GM19025 (cell line): ENCODE data around the gene IP6K1.
"Not testable (repeated sequence)": the region's sequence is repeated elsewhere in the genome, so short reads cannot be mapped to it uniquely, and the experiment has no call there.

Experiments used
- ATAC-seq: cut with Tn5 transposase; IDR thresholded peaks from one replicate; pipeline ENCODE4 v1.9.1; 2021; ENCODE audit warnings: mild to moderate bottlenecking, low read depth, moderate library complexity; ENCODE audit not compliant: unreplicated experiment

The IP6K1 gene

DNA sequence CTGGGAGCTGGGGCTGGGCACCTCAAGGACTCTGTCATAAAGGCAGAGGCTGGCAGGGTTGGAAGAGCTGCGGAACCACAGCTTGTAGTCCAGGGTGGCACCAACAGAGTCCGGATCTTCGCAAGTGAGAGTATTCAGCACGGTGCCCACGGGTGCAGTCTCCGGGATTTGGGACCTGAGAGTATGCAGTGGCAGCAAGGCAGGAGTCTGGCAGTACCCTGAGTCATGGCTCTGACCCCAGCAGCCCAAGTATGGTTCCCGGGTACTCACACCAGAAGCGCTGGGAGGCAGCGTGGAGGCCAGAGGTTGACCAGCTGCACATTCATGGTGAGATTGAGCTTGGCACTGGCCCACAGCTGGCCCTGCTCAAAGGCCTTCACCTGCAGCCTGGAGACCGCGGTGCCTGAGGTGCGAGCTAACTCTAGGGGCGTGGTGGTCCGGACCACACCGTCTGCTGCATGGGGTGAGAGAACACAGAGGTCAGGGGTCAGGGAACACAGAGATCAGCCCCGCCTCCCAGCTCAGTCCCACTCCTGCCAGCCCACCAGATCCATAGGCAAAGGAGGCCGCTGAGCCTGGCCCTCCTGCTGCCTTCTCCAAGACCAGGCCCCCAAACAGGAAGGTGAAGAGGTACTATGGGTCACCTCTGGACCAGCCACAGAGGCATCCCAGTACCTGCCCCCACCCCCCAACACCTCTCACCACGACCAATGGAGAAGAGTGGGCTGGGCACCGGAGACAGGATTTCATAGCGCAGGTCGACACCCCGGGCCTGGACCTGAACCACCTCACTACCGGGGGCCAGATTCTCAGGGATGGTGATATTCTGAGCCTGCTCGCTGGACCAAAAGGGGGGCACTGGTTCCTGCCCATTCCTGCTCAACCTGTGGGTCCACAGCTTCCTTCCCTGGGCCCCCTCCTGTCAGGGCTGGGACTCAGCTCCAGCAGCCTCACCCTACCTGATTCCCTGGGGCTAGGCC, 8.9 kb upstream of the IP6K1 start:
- ATAC-seq = no peak

- ATAC-seq = no peak
Measured at GRCh38 chr3:49794431-49794830, 8.1 kb upstream of the IP6K1 start.

- ATAC-seq = no peak
Measured at GRCh38 chr3:49793486-49794085, 7.2 kb upstream of the IP6K1 start.

- no peak for ATAC-seq
Measured at GRCh38 chr3:49792371-49793150, 6.2 kb upstream of the IP6K1 start.

DNA sequence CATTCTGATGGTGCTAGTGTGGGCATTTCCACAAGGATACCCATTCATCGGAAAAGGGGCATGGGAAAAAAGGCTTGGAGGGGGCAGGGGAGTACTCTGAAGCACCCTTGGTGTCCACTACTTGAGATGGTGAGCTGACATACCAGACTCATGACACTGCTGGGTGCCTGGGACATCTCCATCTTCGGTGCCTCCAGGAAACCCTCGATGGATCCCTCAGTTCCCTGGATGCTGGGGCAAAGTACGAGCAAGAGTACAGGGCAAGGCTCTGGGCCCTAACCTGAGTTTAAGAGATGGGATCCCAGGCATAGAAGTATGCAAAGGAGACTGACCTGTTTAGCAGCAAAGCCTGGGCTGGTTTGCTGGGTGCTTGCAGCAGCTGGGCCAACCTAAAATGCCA, 5.2 kb upstream of the IP6K1 start:
- ATAC-seq = no peak

DNA sequence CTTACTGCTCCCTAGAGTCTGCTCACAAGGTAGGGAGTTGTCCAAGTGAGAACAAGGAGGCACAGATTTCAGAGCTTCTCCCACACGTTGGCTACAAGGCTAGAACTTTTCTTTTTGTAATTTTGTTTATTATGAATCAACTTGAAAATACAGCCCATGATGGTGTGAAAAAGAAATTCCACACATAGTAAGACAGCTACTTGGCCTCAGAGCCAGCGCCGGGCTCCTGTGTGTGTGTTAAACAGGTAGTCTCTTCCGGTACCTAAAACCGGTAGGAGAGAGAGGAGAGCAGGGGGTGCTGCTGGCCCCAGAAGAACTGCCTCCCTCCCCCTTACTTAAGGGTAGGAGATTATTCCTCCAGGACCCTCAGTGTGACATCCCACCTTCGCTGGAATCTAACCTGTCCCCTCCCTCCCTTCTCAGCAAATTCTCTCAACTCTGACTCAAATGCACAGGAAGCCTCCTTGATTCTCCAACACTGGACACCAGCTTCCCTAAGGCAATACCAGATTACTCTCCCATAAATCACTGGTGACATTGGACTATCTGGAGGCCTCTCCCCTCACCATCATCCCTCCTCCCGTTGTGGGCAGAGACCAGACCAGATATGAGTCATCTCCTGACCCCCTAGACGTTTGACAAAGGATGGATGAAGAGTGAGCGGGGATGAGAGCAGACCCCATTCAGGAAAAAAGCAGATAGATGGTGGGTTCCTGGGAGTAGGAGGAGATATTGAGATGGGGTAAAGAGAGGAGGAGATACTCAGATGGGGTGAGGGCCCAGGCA, 4.5 kb upstream of the IP6K1 start:
- no peak for ATAC-seq

GRCh38 chr3:49788056-49788455, 1.7 kb upstream of the IP6K1 start:
- no peak for ATAC-seq

DNA sequence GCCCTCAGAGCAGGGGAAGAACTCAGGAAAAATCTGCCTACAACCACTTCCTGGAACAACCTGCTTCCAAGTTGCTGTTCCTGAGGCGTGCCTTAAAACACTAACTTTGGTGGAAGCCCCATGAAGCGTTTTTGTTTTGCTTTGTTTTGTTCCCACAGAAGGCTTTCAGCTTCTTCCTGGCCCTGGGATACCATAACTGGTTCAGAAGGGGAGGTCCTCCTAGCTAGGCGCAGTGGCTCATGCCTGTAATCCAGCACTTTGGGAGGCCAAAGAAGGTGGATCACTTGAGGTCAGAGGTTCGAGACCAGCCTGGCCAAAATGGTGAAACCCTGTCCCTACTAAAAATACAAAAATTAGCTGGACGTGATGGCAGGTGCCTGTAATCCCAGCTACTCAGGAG, 1.2 kb upstream of the IP6K1 start:
- no peak for ATAC-seq

DNA sequence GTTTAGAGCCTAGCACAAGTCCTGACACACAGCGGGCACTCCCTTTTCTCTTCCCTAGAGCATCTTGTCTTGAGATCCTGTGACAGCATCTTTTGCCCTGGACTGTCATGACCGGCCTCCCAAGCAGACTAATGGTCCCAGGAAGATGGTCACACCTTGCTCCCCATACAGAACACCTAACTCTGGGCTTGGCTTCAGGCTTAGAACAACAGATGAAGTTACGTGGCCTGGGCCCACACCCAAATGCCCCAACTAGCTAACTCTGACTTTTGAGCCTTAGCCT, 781 bp upstream of the IP6K1 start:
- ATAC-seq = no peak

GRCh38 chr3:49785565-49786356, 581 bp downstream of the IP6K1 start:
- ATAC-seq = peak; percentile 33

GRCh38 chr3:49782277-49782676, 4.1 kb downstream of the IP6K1 start:
- not testable (repeated sequence) for ATAC-seq

GRCh38 chr3:49781415-49782199, 4.7 kb downstream of the IP6K1 start:
- no peak for ATAC-seq

- not testable (repeated sequence) for ATAC-seq
Measured at GRCh38 chr3:49780975-49781365, 5.4 kb downstream of the IP6K1 start.

- no peak for ATAC-seq
Measured at GRCh38 chr3:49780080-49780974, 6.0 kb downstream of the IP6K1 start.

DNA sequence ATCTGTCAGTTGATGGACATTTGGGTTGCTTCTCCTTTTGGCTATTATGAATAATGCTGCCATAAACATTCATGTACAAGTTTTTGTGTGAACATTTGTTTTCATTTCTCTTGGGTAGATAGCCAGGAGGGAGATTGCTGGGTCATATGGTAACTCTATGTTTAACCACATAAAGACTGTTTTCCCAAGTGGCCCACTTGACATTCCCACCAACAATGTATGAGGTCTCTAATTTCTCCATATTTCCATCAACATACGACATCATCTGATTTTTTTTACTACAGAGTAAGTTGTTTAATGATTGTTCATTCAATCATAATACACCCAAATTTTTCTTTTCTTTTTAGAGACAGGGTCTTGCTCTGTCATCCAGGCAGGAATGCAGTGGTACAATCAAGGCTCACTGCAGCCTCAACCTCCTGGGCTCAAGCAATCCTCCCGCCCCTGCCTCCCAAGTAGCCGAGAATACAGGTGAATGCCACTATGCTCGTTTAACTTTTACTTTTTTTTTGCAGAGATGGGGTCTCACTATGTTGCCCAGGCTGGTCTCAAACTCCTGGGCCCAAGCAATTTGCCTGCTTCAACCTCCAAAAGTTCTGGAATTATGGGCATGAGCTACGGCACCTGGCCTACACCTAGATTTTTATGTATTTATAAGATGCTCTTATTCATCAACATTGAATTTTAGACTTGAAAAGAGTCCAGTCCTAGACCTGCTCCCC, 6.8 kb downstream of the IP6K1 start:
- ATAC-seq = no peak

GRCh38 chr3:49776101-49776500, 10.2 kb downstream of the IP6K1 start:
- not testable (repeated sequence) for ATAC-seq

GRCh38 chr3:49775538-49775937, 10.8 kb downstream of the IP6K1 start:
- ATAC-seq = no peak
